ENCODE results near the gene DCP2.

DNA sequence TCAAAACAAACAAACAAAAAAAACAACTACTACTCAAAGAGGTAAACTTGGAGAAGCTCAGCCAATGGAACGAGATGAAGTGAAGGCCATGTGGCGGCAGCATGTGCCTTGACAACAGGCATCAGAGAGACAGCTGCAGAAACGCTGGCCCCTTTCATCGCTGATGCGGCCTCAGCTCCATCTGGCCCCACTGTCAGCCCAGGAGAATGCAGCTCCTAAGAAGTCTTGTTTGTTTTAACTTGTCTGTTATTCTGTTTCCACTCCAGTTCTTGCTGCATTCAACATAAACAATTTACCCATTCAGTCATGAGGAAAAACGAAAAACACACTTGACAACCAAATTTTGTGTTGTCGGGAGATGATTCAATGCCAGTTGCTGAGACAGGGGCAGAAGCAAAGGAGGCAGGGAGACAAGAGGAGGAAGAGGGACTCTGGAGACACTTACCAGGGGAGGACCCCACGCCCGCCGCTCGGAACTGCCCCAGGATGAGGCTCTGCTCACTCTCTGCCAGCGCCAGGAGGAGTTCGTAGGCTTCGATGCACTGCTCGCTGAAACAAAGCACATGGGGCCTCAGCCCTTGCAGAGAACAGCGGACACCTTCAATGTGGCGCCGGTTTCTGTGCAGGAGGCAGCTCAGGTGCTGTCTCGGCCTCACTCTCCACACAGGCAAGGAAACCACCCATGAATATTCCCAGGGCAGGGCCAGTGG is 91.2 kb downstream of the DCP2 start:
- TF ChIP-seq ZNF621 (tag by site-specific recombination; IDR thresholded peaks at IDR 0.05) (no peak), BCL11A (tag by site-specific recombination; IDR thresholded peaks at IDR 0.05; ENCODE audit: low read depth) (no peak), YY1 (tag by site-specific recombination; IDR thresholded peaks at IDR 0.05) (no peak), ZFP37 (tag by site-specific recombination; IDR thresholded peaks at IDR 0.05) (no peak)
- TF ChIP-seq, protein P1, sequence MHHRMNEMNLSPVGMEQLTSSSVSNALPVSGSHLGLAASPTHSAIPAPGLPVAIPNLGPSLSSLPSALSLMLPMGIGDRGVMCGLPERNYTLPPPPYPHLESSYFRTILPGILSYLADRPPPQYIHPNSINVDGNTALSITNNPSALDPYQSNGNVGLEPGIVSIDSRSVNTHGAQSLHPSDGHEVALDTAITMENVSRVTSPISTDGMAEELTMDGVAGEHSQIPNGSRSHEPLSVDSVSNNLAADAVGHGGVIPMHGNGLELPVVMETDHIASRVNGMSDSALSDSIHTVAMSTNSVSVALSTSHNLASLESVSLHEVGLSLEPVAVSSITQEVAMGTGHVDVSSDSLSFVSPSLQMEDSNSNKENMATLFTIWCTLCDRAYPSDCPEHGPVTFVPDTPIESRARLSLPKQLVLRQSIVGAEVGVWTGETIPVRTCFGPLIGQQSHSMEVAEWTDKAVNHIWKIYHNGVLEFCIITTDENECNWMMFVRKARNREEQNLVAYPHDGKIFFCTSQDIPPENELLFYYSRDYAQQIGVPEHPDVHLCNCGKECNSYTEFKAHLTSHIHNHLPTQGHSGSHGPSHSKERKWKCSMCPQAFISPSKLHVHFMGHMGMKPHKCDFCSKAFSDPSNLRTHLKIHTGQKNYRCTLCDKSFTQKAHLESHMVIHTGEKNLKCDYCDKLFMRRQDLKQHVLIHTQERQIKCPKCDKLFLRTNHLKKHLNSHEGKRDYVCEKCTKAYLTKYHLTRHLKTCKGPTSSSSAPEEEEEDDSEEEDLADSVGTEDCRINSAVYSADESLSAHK (tag by site-specific recombination; IDR thresholded peaks at IDR 0.05), result no peak
- TF ChIP-seq, protein P2, sequence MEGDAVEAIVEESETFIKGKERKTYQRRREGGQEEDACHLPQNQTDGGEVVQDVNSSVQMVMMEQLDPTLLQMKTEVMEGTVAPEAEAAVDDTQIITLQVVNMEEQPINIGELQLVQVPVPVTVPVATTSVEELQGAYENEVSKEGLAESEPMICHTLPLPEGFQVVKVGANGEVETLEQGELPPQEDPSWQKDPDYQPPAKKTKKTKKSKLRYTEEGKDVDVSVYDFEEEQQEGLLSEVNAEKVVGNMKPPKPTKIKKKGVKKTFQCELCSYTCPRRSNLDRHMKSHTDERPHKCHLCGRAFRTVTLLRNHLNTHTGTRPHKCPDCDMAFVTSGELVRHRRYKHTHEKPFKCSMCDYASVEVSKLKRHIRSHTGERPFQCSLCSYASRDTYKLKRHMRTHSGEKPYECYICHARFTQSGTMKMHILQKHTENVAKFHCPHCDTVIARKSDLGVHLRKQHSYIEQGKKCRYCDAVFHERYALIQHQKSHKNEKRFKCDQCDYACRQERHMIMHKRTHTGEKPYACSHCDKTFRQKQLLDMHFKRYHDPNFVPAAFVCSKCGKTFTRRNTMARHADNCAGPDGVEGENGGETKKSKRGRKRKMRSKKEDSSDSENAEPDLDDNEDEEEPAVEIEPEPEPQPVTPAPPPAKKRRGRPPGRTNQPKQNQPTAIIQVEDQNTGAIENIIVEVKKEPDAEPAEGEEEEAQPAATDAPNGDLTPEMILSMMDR (tag by site-specific recombination; IDR thresholded peaks at IDR 0.05), result no peak
- TF ChIP-seq, protein P3, sequence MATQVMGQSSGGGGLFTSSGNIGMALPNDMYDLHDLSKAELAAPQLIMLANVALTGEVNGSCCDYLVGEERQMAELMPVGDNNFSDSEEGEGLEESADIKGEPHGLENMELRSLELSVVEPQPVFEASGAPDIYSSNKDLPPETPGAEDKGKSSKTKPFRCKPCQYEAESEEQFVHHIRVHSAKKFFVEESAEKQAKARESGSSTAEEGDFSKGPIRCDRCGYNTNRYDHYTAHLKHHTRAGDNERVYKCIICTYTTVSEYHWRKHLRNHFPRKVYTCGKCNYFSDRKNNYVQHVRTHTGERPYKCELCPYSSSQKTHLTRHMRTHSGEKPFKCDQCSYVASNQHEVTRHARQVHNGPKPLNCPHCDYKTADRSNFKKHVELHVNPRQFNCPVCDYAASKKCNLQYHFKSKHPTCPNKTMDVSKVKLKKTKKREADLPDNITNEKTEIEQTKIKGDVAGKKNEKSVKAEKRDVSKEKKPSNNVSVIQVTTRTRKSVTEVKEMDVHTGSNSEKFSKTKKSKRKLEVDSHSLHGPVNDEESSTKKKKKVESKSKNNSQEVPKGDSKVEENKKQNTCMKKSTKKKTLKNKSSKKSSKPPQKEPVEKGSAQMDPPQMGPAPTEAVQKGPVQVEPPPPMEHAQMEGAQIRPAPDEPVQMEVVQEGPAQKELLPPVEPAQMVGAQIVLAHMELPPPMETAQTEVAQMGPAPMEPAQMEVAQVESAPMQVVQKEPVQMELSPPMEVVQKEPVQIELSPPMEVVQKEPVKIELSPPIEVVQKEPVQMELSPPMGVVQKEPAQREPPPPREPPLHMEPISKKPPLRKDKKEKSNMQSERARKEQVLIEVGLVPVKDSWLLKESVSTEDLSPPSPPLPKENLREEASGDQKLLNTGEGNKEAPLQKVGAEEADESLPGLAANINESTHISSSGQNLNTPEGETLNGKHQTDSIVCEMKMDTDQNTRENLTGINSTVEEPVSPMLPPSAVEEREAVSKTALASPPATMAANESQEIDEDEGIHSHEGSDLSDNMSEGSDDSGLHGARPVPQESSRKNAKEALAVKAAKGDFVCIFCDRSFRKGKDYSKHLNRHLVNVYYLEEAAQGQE (tag by site-specific recombination; IDR thresholded peaks at IDR 0.05), result no peak
- TF ChIP-seq, protein P4, sequence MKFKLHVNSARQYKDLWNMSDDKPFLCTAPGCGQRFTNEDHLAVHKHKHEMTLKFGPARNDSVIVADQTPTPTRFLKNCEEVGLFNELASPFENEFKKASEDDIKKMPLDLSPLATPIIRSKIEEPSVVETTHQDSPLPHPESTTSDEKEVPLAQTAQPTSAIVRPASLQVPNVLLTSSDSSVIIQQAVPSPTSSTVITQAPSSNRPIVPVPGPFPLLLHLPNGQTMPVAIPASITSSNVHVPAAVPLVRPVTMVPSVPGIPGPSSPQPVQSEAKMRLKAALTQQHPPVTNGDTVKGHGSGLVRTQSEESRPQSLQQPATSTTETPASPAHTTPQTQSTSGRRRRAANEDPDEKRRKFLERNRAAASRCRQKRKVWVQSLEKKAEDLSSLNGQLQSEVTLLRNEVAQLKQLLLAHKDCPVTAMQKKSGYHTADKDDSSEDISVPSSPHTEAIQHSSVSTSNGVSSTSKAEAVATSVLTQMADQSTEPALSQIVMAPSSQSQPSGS (tag by site-specific recombination; IDR thresholded peaks at IDR 0.05; ENCODE audit: low read depth), result no peak

Measured in HEK293 (cell line).